ENCODE results near the gene DNM2.

- TF ChIP-seq CTCF (IDR thresholded peaks at IDR 0.05) (no peak), POLR2A (IDR thresholded peaks at IDR 0.05) (no peak)
Observed at GRCh38 chr19:10829967-10830366, 112.1 kb downstream of the DNM2 start.
